ENCODE data around the gene MMEL1.

The MMEL1 gene

GRCh38 chr1:2623571-2624337 is 9.1 kb downstream of the MMEL1 start:
- Histone ChIP-seq H3K4me1 (ENCODE audit: insufficient read depth, poor library complexity, severe bottlenecking) (no peaks in the 10 kb centered on the region), H3K4me3 (ENCODE audit: severe bottlenecking) (no peak overlapping the region)

GRCh38 chr1:2617971-2618470 is 14.8 kb downstream of the MMEL1 start:
- TF ChIP-seq CTCF (IDR thresholded peaks at IDR 0.05; ENCODE audit: poor library complexity, severe bottlenecking): no peak
- Histone ChIP-seq H3K36me3 (ENCODE audit: low read depth) (no peaks in the 10 kb centered on the region), H3K27ac (ENCODE audit: poor library complexity, severe bottlenecking) (no peak overlapping the region), H3K4me1 (ENCODE audit: insufficient read depth, poor library complexity, severe bottlenecking) (no peaks in the 10 kb centered on the region), H3K9me3 (ENCODE audit: severe bottlenecking) (no peaks in the 10 kb centered on the region), H3K4me3 (ENCODE audit: severe bottlenecking) (no peak overlapping the region), H3K27me3 (ENCODE audit: insufficient read depth, poor library complexity, severe bottlenecking) (peaks cover 21% of the 10 kb centered on the region)
- DNase-seq (ENCODE audit: low spot score) (no peak), ATAC-seq (ENCODE audit: low read depth) (no peak)

More at GRCh38 chr1:2623571-2624337, 9.1 kb downstream of the MMEL1 start:
- DNase-seq (ENCODE audit: low spot score) (no peak), ATAC-seq (ENCODE audit: low read depth) (no peak)
- Histone ChIP-seq H3K27ac (ENCODE audit: poor library complexity, severe bottlenecking) (no peak overlapping the region), H3K27me3 (ENCODE audit: insufficient read depth, poor library complexity, severe bottlenecking) (peaks cover 51% of the 10 kb centered on the region), H3K9me3 (ENCODE audit: severe bottlenecking) (no peaks in the 10 kb centered on the region), H3K36me3 (ENCODE audit: low read depth) (no peaks in the 10 kb centered on the region)
- no peak for TF ChIP-seq CTCF (IDR thresholded peaks at IDR 0.05; ENCODE audit: poor library complexity, severe bottlenecking)

- Histone ChIP-seq H3K27ac (ENCODE audit: poor library complexity, severe bottlenecking) (no peak overlapping the region), H3K4me3 (ENCODE audit: severe bottlenecking) (no peak overlapping the region), H3K9me3 (ENCODE audit: severe bottlenecking) (no peaks in the 10 kb centered on the region), H3K36me3 (ENCODE audit: low read depth) (no peaks in the 10 kb centered on the region), H3K4me1 (ENCODE audit: insufficient read depth, poor library complexity, severe bottlenecking) (no peaks in the 10 kb centered on the region), H3K27me3 (ENCODE audit: insufficient read depth, poor library complexity, severe bottlenecking) (peaks cover 15% of the 10 kb centered on the region)
- TF ChIP-seq CTCF (IDR thresholded peaks at IDR 0.05; ENCODE audit: poor library complexity, severe bottlenecking): no peak
- no peak for DNase-seq (ENCODE audit: low spot score)
- ATAC-seq (ENCODE audit: low read depth): no peak
Observed at GRCh38 chr1:2614145-2614544, 18.7 kb downstream of the MMEL1 start.

GRCh38 chr1:2612591-2613365 is 20.0 kb downstream of the MMEL1 start:
- Histone ChIP-seq H3K27ac (ENCODE audit: poor library complexity, severe bottlenecking) (no peak overlapping the region), H3K9me3 (ENCODE audit: severe bottlenecking) (no peaks in the 10 kb centered on the region), H3K4me3 (ENCODE audit: severe bottlenecking) (no peak overlapping the region), H3K4me1 (ENCODE audit: insufficient read depth, poor library complexity, severe bottlenecking) (no peaks in the 10 kb centered on the region), H3K36me3 (ENCODE audit: low read depth) (no peaks in the 10 kb centered on the region), H3K27me3 (ENCODE audit: insufficient read depth, poor library complexity, severe bottlenecking) (peaks cover 5% of the 10 kb centered on the region)
- no peak for TF ChIP-seq CTCF (IDR thresholded peaks at IDR 0.05; ENCODE audit: poor library complexity, severe bottlenecking)
- no peak for ATAC-seq (ENCODE audit: low read depth)
- DNase-seq (ENCODE audit: low spot score): peak; percentile 47

Measured in RWPE2 (cell line).